Kidney (tissue), 14 donors: Measurements from ENCODE around the gene KCNIP3. TPM values are rescaled to one million over a fixed set of nuclear protein-coding genes. Genes with fewer than 3 reads are reported as not detected.
"Not testable (repeated sequence)": the region's sequence is repeated elsewhere in the genome, so short reads cannot be mapped to it uniquely, and the experiment has no call there.

Source experiments
- DNase-seq, 5 donors: peaks; one replicate each; pipeline ENCODE4 v3.0.0-alpha.2; 2013 to 2020
- FAIRE-seq: peaks from 2 replicates; lab custom pipeline; 2012; peaks lifted over from hg19 to GRCh38; lab: Jason Lieb, UNC
- H3K27ac ChIP-seq, 2 donors: one replicate each; pipeline ENCODE4 v1.7.0; 2013; ENCODE audit warnings: low read depth in 2 of 2, low read length in 2 of 2, inconsistent platforms in 1 of 2
- H3K27me3 ChIP-seq: one replicate; pipeline ENCODE4 v1.7.1; 2013; ENCODE audit warnings: low read length, inconsistent platforms; ENCODE audit not compliant: control insufficient read depth, insufficient read depth
- H3K36me3 ChIP-seq, 3 donors: one replicate each; pipeline versions ENCODE4 v1.7.0 to v1.7.1; 2013; ENCODE audit warnings: low read length in 3 of 3, control low read depth in 1 of 3, inconsistent platforms in 1 of 3; ENCODE audit not compliant: insufficient read depth in 3 of 3, control insufficient read depth in 2 of 3
- H3K4me1 ChIP-seq, 3 donors: one replicate each; pipeline versions ENCODE4 v1.7.0 to v1.7.1; 2013; ENCODE audit warnings: low read length in 3 of 3, inconsistent platforms in 1 of 3, low read depth in 1 of 3; ENCODE audit not compliant: control insufficient read depth in 2 of 3, insufficient read depth in 2 of 3
- H3K4me3 ChIP-seq, 3 donors: one replicate each; pipeline versions ENCODE4 v1.7.0 to v1.8.1; 2013; ENCODE audit warnings: low read length in 3 of 3, control low read depth in 1 of 3, inconsistent platforms in 1 of 3
- H3K9ac ChIP-seq, 3 donors: one replicate each; pipeline versions ENCODE4 v1.7.0 to v1.7.1; 2013; ENCODE audit warnings: low read length in 3 of 3, control low read depth in 1 of 3, inconsistent platforms in 1 of 3
- H3K9me3 ChIP-seq, 3 donors: one replicate each; pipeline versions ENCODE4 v1.7.0 to v1.7.1; 2013; ENCODE audit warnings: low read length in 3 of 3, control low read depth in 1 of 3, inconsistent platforms in 1 of 3; ENCODE audit not compliant: control insufficient read depth in 2 of 3, insufficient read depth in 1 of 3
- CTCF ChIP-seq: IDR thresholded peaks from 3 replicates; pipeline ENCODE4 v1.5.1; 2012; ENCODE audit warnings: mild to moderate bottlenecking, moderate library complexity, borderline replicate concordance; ENCODE audit not compliant: insufficient read depth; ENCODE audit errors: extremely low read depth
- intact Hi-C: fragments of 100-400 bp; cut with DNase I; formaldehyde crosslinking; loops from one replicate; pipeline ENCODE4 v1.11.1; 2022
- polyA plus RNA-seq: library from polyadenylated mRNA; stranded (reverse); fragments of 350-450 nt; fragmentation: Illumina TruSeq; extraction: RNeasy Lipid Tissue Mini Kit (QIAGEN cat#74804); gene quantifications from one replicate; pipeline ENCODE4 v1.2.3, GENCODE V29; 2014; ENCODE audit warnings: low read depth, low replicate concordance; ENCODE audit not compliant: insufficient read depth
- total RNA-seq: library from RNA; stranded (reverse); fragmentation: NEBNext Ultra II Directional; extraction: Animal tissue kit (Norgen Biotek cat#: 25700); gene quantifications from one replicate; pipeline ENCODE4 v1.2.1, GENCODE V29; 2021
- donor health status: control.
- donor health status: control.
- donor health status: control.
- donor health status: control.
- donor health status: control.
- donor health status: DM: yes; HTN: yes; CAD: no.
- donor health status: Normal renal cell carcinoma (clear cell type).

KCNIP3 gene
- total and polyA plus RNA-seq, 2 donors from 2014 or later, result 14.8 to 27.6 TPM

- TF ChIP-seq CTCF, result peak; percentile 66
- H3K4me1 ChIP-seq, FAIRE-seq, H3K9me3 ChIP-seq, H3K36me3 ChIP-seq, intact Hi-C loops, H3K27me3 ChIP-seq, H3K9ac ChIP-seq, H3K27ac ChIP-seq, H3K4me3 ChIP-seq: not testable (repeated sequence)
- peak; percentile 88 to 92 (median 89) for DNase-seq
These were observed 117.0 kb downstream of the KCNIP3 start for GRCh38 chr2:95414015-95414594.

- H3K4me3 ChIP-seq, FAIRE-seq: not testable (repeated sequence)
These were observed 118.0 kb downstream of the KCNIP3 start for GRCh38 chr2:95415138-95415537.

GRCh38 chr2:95415561-95415960, 118.4 kb downstream of the KCNIP3 start:
- intact Hi-C loops, H3K9ac ChIP-seq, H3K9me3 ChIP-seq, H3K4me3 ChIP-seq, DNase-seq, FAIRE-seq, H3K27ac ChIP-seq, H3K4me1 ChIP-seq, H3K27me3 ChIP-seq, H3K36me3 ChIP-seq: not testable (repeated sequence)

More at GRCh38 chr2:95415138-95415537, 118.0 kb downstream of the KCNIP3 start:
- H3K4me1 ChIP-seq, H3K36me3 ChIP-seq, H3K9ac ChIP-seq, H3K27me3 ChIP-seq, intact Hi-C loops, H3K27ac ChIP-seq, DNase-seq, H3K9me3 ChIP-seq: not testable (repeated sequence)

DNA sequence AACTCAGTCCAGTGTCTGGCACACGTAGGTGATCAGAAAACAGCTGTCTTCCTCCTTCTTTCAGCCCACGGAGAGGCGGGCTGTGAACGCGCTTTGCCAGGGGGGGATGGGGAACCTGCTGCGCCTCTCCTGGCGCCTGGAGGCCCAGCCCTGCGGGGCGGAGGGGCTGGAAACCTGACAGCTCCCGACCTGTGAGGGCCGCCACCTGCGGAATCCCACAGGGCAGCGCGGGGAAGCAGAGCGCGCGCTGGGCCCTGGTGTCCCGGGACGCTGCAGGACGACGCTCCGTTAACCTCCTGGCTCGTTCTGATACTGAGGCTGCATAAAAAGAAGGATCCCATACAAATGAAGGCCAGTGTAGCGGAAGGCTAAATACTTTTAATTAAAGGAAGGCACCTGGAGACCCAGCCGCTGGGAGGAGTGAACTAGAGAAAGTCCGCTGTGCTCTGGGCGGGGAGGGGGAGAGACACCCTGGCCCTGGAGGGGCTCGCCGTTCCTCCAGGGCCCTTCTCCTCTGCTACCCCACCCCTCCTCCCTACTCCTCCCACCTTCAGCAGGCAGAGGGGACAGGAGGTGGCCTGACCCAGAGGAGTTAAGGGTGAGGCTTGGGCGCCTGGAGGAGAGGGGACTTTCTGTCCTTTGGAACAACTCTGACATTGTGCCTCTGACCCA, 130.2 kb downstream of the KCNIP3 start:
- H3K27me3 ChIP-seq, FAIRE-seq, intact Hi-C loops, H3K9ac ChIP-seq, H3K4me3 ChIP-seq, H3K36me3 ChIP-seq, H3K4me1 ChIP-seq, H3K9me3 ChIP-seq, H3K27ac ChIP-seq: not testable (repeated sequence)
- DNase-seq, result peak in 1 of 5 donors; percentile 22

DNA sequence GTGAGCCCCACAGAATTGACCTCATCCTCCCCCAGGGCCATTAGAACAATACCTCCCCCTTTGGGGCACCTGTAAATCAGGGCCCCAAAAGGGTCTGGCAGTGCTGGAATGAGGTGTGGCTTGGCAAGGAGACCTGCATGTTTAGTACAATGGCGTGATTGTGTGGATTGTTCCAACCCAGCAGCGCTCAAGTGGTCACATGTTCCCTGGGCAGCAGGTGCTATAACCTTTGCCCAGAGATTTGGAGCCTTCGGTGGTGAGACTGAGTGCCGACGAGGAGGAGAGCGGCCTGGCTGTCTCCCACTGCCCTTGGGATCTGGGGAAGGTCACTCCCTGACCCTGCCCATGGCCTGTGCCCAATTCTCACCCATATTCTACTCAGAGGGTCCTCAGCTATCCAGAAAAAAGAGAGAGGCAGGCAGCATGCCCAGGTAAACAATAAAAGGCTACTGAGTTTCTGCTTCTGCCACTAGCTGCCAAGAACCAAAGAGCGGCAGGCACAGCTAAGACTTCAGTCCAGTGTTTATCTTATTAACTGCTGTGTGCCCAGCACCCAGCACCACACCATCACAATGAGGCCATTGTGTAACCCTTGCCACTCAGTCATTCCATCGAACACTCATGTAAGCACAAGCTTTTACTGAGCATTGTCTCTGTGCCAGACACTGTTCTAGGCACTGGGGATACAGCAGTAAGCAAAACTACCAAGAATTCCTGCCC, 132.8 kb downstream of the KCNIP3 start:
- H3K36me3 ChIP-seq, intact Hi-C loops, H3K9me3 ChIP-seq, H3K27ac ChIP-seq, DNase-seq, H3K4me1 ChIP-seq, H3K4me3 ChIP-seq, FAIRE-seq, H3K9ac ChIP-seq, H3K27me3 ChIP-seq: not testable (repeated sequence)

DNA sequence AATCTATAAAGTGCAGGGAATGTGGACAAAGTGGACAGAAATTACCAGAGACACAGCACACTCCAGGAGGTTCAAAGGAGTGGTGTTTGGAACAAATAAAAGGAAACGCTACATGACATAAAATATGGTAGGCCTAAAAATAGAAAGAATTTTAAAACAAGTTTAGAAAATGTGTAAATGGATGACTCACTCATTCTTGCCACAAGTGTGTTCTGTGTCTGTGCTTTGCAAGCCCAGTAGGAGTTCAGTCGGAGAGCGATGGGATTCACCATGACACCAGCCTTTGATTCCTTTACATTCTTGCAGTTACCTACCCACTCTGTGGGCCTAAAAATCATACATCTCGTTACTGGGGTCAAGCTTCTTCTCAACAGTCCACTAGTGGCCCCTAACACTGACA, 136.2 kb downstream of the KCNIP3 start:
- H3K4me3 ChIP-seq, H3K27ac ChIP-seq, H3K9ac ChIP-seq, H3K9me3 ChIP-seq, H3K27me3 ChIP-seq, FAIRE-seq, intact Hi-C loops, H3K36me3 ChIP-seq, H3K4me1 ChIP-seq, DNase-seq: not testable (repeated sequence)

- H3K36me3 ChIP-seq, H3K27me3 ChIP-seq, H3K4me3 ChIP-seq, intact Hi-C loops, H3K9ac ChIP-seq, H3K27ac ChIP-seq, DNase-seq, H3K4me1 ChIP-seq, FAIRE-seq, H3K9me3 ChIP-seq: not testable (repeated sequence)
These were observed 136.8 kb downstream of the KCNIP3 start for GRCh38 chr2:95433973-95434372.
